ENCODE measurements around the gene LRMDA. TPM values are rescaled to one million over a fixed set of nuclear protein-coding genes. Genes with fewer than 3 reads are reported as not detected.

LRMDA gene
- total and polyA plus RNA-seq, 2 of the 4 experiments (the other 2 are of a cell fraction), result 0.07 TPM; not detected in 1

GRCh38 chr10:75858339-75858738, 426.9 kb downstream of the LRMDA start:
- no peaks in the 10 kb centered on the region for H3K9me3 ChIP-seq (ENCODE audit: control insufficient read depth, insufficient read depth, low read length)
- in situ Hi-C loops (cut with MboI; ENCODE audit: low sequenced_read_pairs) (no loop called here), dilution Hi-C loops (cut with HindIII; ENCODE audit: low sequenced_read_pairs, unreplicated experiment) (no loop called here), intact Hi-C loops (cut with micrococcal nuclease) (no loop called here)
- no peaks in the 10 kb centered on the region for H3K79me1 ChIP-seq (ENCODE audit: low read depth in 1 of 2, low read length in 2 of 2)
- H3K4me3 ChIP-seq (ENCODE audit: insufficient read depth, low read depth, low read length), result no peak overlapping the region
- no peak overlapping the region for H3K9ac ChIP-seq (ENCODE audit: low read depth, low read length)
- no peak overlapping the region for H2BK5ac ChIP-seq (ENCODE audit: low read depth, low read length, poor library complexity, severe bottlenecking)
- H3K9me1 ChIP-seq (ENCODE audit: insufficient read depth, low read length), result no peaks in the 10 kb centered on the region
- H4K91ac ChIP-seq (ENCODE audit: insufficient read depth, low read depth, low read length), result no peak overlapping the region
- no TSS peak for BruUV-seq (replicated peaks)
- 100% methylated on average over 1 of the region's 1 CpG; no CpG with 5 or more reads in 1 of the 2 experiments for WGBS, 2 experiments (ENCODE audit: extremely low coverage in 2 of 2, insufficient read length in 1 of 2)
- no peaks in the 10 kb centered on the region for H3K36me3 ChIP-seq (ENCODE audit: control insufficient read depth, insufficient read depth, low read length)
- DNase-seq (no peak), ATAC-seq (ENCODE audit: low read depth) (no peak)
- H3K27me3 ChIP-seq (ENCODE audit: control insufficient read depth, insufficient read depth, low read length), result no peaks in the 10 kb centered on the region
- no peak overlapping the region for H2AFZ ChIP-seq (replicated peaks; ENCODE audit: low read length, poor library complexity)
- no peak overlapping the region for H3K23ac ChIP-seq (ENCODE audit: low read depth, low read length)
- H3K14ac ChIP-seq (replicated peaks; ENCODE audit: low read depth, low read length), result no peak overlapping the region
- H2AK9ac ChIP-seq (replicated peaks; ENCODE audit: low read depth, low read length, poor library complexity), result no peak overlapping the region
- no peaks in the 10 kb centered on the region for H3K4me1 ChIP-seq (ENCODE audit: control insufficient read depth, insufficient read depth, low read length)
- H4K5ac ChIP-seq (ENCODE audit: low read depth, low read length), result no peak overlapping the region
- H2AK5ac ChIP-seq (ENCODE audit: low read depth, low read length), result no peak overlapping the region
- H3K18ac ChIP-seq (ENCODE audit: low read depth, low read length), result no peak overlapping the region
- H4K8ac ChIP-seq (ENCODE audit: low read depth in 2 of 2, low read length in 2 of 2), result no peak overlapping the region
- H2BK120ac ChIP-seq (ENCODE audit: low read depth, low read length), result no peak overlapping the region
- H3K27ac ChIP-seq (ENCODE audit: insufficient read depth, low read length), result no peak overlapping the region
- POLR2A ChIA-PET (ENCODE audit: unreplicated experiment), result no interaction called here
- H2BK20ac ChIP-seq (ENCODE audit: low read depth, low read length), result no peak overlapping the region
- TF ChIP-seq MXI1 (IDR thresholded peaks at IDR 0.05; ENCODE audit: borderline replicate concordance, low read depth, low read length), result no peak
- TF ChIP-seq RCOR1 (IDR thresholded peaks at IDR 0.05; ENCODE audit: insufficient replicate concordance, low read length), result no peak
- no peaks in the 10 kb centered on the region for H4K20me1 ChIP-seq (ENCODE audit: insufficient read depth, low read length)
- CTCF ChIA-PET, result no interaction called here
- H3K56ac ChIP-seq (ENCODE audit: extremely low read depth, insufficient read depth, low read length), result no peak overlapping the region
- no peak overlapping the region for H3K4me2 ChIP-seq (ENCODE audit: low read depth, low read length)
- no peak overlapping the region for H3K4ac ChIP-seq (ENCODE audit: low read depth, low read length)
- no peak overlapping the region for H2BK15ac ChIP-seq (ENCODE audit: low read depth, low read length)

Data from IMR-90 (cell line).